ENCODE data around the gene VPS13D.
"Not testable (repeated sequence)": the region's sequence is repeated elsewhere in the genome, so short reads cannot be mapped to it uniquely, and the experiment has no call there.

Gene VPS13D

DNA sequence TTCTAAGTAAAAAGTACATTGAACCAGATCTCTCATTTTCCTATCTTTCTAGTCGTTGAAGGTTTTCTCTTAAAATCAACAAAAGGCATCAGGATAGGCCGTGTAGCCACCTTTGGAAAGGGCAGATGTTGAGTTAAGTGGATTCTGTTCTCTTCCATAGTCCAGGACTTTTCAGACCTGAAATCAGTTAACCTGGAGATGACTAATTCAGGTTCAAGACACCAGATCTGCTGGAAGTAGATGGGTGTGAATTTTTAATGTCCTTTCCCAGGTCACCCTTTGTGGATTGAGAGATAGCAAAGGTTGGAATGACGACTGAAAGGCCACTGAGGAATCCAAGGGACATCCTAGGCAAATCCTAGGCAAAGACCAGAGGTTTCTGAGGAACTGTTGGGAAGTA is 215.4 kb downstream of the VPS13D start:
- no peak for ATAC-seq

DNA sequence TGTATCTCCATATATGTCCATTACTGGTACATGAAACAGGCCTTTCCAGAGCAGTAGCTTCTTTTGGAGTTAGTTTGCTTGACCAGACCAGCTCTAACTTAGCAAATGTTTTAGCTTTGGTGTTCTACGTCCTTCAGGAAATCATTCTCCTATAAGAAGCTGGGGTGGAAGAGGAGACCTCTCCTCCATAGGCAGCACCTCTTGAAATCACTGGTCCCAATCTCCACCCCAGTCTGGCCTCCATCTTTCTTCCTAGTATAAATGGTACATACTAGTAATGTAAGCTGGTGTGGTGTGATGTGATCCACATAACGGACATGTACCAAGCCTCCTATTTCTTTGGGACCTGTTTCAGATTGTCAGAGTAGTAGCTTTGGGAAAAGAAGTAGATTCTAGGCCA is 216.8 kb downstream of the VPS13D start:
- Mint-ChIP-seq H3K36me3 (peaks cover 15% of the 10 kb centered on the region), H3K9me3 (no peaks in the 10 kb centered on the region), H3K27ac (no peak overlapping the region), H3K4me3 (no peak overlapping the region), H3K4me1 (peaks cover 56% of the 10 kb centered on the region)
- DNase-seq (ENCODE audit: low spot score in 2 of 2): no peak
- ATAC-seq: no peak

More for the DNA sequence above, 215.4 kb downstream of the VPS13D start:
- H3K4me1 Mint-ChIP-seq: peaks cover 60% of the 10 kb centered on the region
- no peak overlapping the region for H3K27ac Mint-ChIP-seq
- peaks cover 19% of the 10 kb centered on the region for H3K36me3 Mint-ChIP-seq
- H3K4me3 Mint-ChIP-seq: no peak overlapping the region
- no peaks in the 10 kb centered on the region for H3K9me3 Mint-ChIP-seq
- no peak for DNase-seq (ENCODE audit: low spot score in 2 of 2)

DNA sequence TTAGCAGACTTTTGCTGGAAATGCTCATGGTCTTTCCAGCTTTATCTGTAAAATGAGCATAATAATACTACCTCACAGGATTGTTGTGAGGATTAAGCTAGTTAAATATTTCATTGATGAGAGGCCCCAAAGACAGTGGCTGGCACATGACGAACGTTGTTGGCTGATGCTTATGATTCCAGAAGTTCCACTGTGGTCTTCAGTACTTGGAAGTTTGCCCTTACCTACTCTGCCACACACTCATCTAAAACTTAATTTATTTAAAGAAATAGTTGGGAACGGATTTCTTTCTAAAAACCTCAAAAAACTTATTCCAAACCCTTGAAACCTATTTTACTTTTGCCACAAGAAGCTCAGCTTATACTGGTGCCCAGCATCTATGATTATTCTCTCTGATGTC is 217.5 kb downstream of the VPS13D start:
- Mint-ChIP-seq H3K9me3 (no peaks in the 10 kb centered on the region), H3K27ac (no peak overlapping the region), H3K4me3 (no peak overlapping the region), H3K4me1 (peaks cover 56% of the 10 kb centered on the region), H3K36me3 (peaks cover 11% of the 10 kb centered on the region)
- DNase-seq (ENCODE audit: low spot score in 2 of 2) (no peak), ATAC-seq (no peak)

DNA sequence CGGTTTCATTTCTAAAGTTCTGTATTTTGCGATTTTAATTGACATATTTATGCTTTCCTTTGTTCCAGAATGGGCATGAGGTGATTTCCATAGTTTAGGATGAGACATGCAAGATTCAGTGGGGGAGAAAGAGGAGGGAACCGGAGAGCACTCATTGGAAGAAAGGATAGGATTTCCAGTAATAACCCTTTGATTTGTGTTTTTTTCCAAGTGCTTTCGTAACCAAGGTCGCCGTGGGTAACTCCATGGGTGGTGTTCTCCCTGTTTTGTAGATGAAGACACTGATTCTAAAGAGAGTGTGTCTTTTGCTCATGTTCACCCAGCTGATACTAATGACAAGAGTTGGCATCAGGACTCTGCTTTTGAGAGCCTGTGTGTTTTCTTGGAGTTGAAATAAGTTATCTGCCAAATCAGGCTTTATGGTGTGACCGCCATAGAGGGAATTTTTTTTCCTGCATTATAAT is 218.1 kb downstream of the VPS13D start:
- peaks cover 11% of the 10 kb centered on the region for H3K36me3 Mint-ChIP-seq
- no peak for DNase-seq (ENCODE audit: low spot score in 2 of 2)
- no peaks in the 10 kb centered on the region for H3K9me3 Mint-ChIP-seq
- H3K4me3 Mint-ChIP-seq: no peak overlapping the region
- H3K4me1 Mint-ChIP-seq: peaks cover 57% of the 10 kb centered on the region
- H3K27ac Mint-ChIP-seq: no peak overlapping the region
- no peak for ATAC-seq

DNA sequence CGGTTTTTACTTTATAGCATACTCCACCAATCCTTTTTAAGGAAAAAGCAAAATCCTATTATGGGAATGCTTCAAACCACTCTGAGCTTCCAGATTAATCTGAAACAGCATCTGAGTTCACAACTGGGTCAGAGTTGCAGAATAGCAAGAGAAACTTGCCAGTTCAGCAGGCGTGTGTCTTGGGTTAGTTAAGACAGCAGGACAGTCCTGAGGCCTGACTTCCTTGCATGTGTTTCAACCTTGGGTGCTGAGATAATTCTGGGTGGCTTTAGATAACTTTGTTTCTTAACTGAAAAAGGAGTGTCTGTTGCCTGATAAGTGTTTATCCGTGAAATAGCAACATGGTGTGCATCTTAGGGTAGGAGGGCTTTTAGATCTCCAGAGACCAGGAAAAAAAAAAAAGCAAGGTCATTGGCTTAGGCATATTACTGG is 218.9 kb downstream of the VPS13D start:
- ATAC-seq (no peak), DNase-seq (ENCODE audit: low spot score in 2 of 2) (no peak)
- H3K36me3 Mint-ChIP-seq: peaks cover 11% of the 10 kb centered on the region
- peaks cover 62% of the 10 kb centered on the region for H3K4me1 Mint-ChIP-seq
- peak overlapping the region; percentile 90 for H3K27ac Mint-ChIP-seq
- peak overlapping the region; percentile 57 for H3K4me3 Mint-ChIP-seq
- H3K9me3 Mint-ChIP-seq: no peaks in the 10 kb centered on the region

DNA sequence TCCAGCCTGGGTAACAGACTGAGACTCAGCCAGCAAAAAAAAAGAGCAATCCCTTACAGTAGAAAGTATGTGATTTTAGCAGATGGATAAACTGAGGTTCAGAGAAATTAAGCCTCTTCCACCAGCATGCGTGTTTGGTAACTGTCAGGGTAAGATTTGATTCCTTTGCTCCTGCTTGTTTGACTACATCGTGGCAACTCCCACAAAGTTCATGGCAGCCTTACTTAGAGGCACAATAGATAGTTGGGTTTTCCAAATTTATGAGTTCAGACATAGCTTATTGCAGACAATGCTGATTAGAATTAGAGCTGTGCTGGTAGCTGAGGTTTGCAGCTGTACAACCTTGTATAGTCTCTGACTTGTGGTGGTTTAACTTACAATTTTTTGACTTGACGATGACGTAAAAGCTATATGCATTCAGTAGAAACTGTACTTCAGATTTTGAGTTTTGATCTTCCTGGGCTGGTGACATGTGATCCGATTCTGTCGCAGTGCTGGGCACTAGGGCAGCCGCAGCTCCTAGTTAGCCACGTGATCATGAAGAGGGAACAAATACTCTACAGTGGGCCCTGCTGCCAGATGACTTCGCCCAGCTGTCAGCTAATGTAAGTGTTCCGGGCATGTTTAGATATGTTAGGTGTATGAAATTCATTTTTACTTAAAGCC is 220.4 kb downstream of the VPS13D start:
- ATAC-seq: no peak
- no peaks in the 10 kb centered on the region for H3K9me3 Mint-ChIP-seq
- H3K36me3 Mint-ChIP-seq: peaks cover 11% of the 10 kb centered on the region
- H3K4me3 Mint-ChIP-seq: peak overlapping the region; percentile 57
- peak overlapping the region; percentile 90 for H3K27ac Mint-ChIP-seq
- no peak for DNase-seq (ENCODE audit: low spot score in 2 of 2)
- H3K4me1 Mint-ChIP-seq: peaks cover 63% of the 10 kb centered on the region

DNA sequence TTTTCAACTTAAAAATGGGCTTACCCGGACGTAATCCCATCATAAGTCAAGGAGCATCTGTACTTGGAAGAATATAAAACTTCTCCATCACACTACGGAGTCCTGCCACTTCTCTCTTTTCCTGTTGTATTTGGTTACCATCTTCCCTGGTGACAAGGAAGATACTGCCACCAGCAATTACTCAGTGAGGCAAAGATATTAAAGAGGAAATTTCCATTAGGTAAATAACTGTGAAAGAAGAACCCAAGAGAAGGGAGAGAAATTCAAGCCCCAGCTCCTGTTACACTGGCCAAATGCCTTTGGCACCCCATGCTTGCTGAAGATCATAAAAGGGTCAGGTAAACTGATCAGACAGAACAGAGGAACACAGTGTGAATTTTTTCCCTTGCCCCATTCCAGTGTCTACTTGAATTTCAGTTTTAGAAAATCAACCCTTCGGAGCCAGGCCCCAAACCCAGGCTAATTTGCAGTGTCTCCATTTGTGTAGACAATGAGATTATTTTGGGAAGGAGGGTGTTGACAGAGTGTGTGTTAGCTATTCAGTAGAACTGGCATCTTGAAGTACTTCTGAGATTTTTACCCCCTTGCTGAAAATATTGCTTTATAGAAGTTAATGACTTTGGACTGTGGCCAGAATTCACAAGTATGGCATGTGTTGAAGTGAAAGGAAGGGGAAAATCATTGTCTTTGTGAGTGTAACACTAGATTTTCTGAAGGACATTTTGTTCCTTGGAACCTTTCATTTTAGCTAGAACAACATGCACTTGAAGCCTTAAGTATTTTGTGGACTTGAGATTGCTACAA is 221.1 kb downstream of the VPS13D start:
- no peaks in the 10 kb centered on the region for H3K9me3 Mint-ChIP-seq
- peak overlapping the region; percentile 90 for H3K27ac Mint-ChIP-seq
- H3K4me1 Mint-ChIP-seq: peaks cover 63% of the 10 kb centered on the region
- ATAC-seq (no peak), DNase-seq (ENCODE audit: low spot score in 2 of 2) (no peak)
- peaks cover 13% of the 10 kb centered on the region for H3K36me3 Mint-ChIP-seq
- no peak overlapping the region for H3K4me3 Mint-ChIP-seq

DNA sequence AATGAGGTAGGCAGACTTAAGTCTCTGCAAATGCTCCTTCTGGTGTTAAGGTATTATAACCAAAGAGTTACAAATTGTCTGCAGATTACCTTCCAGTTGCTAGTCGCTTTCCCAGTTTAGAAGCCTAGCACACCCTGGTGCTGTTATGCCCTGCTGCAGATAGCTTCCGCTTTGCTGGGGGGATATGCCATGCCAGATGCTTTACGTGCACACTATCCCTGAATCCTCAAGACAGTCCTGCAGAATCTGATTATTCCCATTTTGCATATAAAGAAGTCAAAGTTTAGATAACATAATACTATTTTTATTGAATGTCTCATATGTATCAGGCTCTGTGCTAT is 221.7 kb downstream of the VPS13D start:
- Mint-ChIP-seq H3K9me3 (no peaks in the 10 kb centered on the region), H3K27ac (no peak overlapping the region), H3K4me3 (no peak overlapping the region), H3K4me1 (peaks cover 61% of the 10 kb centered on the region), H3K36me3 (peaks cover 19% of the 10 kb centered on the region)
- DNase-seq (ENCODE audit: low spot score in 2 of 2) (no peak), ATAC-seq (no peak)

DNA sequence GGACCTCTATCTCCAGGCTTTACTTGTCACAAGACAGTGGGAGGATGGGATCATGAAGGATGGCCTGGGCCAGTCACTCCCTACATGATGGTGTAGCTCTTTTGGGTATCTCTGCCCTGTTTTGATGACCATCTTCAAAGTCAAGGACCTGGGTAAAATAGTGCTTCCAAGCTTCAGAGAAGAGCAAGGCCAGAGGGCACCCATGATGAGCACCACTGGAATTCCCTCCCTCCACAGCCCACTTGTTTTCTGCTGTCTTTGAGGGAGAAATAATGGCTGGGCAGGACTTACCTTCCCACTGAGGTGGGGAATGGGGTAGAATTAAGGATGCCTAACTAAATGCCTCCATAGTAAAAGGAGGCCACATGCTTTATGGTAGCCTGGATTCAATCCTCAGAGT is 222.4 kb downstream of the VPS13D start:
- ATAC-seq (no peak), DNase-seq (ENCODE audit: low spot score in 2 of 2) (no peak)
- peaks cover 62% of the 10 kb centered on the region for H3K4me1 Mint-ChIP-seq
- no peaks in the 10 kb centered on the region for H3K9me3 Mint-ChIP-seq
- no peak overlapping the region for H3K4me3 Mint-ChIP-seq
- H3K27ac Mint-ChIP-seq: peak overlapping the region; percentile 70
- H3K36me3 Mint-ChIP-seq: peaks cover 26% of the 10 kb centered on the region

DNA sequence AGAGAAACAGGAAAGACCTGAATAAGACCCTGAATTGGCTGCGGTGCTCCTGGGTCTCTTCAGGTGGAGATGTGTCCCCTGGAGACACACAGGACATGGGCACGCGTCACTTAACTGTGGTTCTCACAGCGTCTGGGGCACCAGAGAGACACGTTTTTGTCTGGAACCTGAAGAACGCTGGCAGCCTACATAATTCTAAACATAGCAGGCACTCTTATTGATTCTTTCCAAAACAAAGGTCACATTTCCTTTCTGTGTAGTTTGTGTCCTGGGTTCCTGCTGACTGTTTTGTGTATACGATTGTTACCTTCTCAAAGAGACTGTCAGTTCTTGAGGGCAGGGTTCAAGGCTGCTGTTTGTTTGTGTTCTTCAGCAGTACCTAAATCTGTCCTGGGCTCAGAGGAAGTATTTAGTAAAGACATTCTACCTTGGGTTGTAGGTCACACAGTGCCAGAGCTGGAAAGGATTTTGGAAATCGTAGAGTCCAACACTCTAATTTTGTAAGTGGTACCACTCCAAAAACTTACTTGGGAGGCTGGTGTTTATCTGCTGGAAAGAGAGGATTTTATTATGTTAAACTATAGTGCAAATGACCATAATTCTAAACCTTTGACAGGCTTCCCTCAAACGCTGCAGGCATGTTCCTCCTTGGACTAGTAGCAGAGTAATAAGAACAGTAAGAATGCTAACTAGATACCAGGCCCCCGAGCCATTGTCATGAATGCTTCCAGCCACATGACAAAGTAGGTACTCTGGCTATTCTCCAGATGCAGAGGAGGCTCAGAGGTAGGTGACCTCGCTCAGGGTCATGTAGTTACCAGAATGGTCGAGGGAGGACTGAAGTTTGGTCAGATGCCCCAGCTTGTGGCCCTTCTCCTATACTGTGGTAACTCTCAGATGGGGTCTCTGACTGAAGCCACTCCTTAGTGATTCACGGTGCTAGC is 223.8 kb downstream of the VPS13D start:
- ATAC-seq: no peak
- peaks cover 49% of the 10 kb centered on the region for H3K4me1 Mint-ChIP-seq
- H3K27ac Mint-ChIP-seq: peak overlapping the region; percentile 70
- peaks cover 27% of the 10 kb centered on the region for H3K36me3 Mint-ChIP-seq
- no peak for DNase-seq (ENCODE audit: low spot score in 2 of 2)
- no peaks in the 10 kb centered on the region for H3K9me3 Mint-ChIP-seq
- H3K4me3 Mint-ChIP-seq: peak overlapping the region; percentile 18

DNA sequence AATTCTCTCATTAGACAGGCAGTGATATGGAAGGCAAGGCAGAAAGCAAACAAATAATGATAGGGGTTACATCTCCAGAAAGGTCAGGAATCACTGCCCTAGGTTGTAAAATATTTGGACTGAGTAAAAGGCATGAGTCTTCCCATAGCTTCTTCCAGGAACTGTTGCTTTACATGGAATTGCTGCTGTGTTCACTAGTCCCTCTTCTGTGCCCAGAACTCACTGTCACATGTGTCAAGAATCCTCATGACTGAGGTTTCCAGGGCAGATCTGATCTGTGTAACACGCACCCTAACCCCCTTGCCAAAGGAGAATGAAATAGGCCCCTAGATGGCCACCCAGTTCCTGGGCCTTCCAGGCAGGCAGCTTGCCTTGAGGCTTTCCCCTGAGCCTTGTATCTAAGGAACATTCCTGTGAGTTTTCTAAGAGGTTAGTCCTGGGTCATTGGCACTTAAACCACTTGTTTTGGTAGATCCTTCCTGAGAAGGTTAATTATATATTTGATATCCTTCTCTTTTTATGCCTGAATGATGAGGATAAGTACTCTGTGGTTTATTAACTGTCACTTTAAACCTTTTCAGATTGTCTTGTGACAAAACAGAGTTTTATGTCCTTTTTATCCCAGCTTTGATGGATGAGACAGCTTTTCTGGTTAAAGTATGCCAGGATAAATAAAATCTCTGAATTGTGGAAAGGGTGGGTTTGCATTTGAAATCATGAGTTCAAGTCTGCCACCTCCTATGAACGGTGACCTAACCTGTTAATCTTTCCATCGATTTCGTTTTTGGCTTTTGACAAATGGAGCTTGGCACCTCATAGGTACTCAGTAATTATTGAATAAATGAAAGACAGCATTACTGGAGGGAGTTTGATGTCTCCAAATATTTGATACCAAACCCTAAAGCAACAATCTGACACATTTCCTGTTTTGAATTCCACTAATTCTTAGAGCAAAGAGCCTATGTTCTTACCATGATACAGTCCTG is 224.9 kb downstream of the VPS13D start:
- ATAC-seq (no peak), DNase-seq (ENCODE audit: low spot score in 2 of 2) (no peak)
- Mint-ChIP-seq H3K4me3 (no peak overlapping the region), H3K4me1 (peaks cover 39% of the 10 kb centered on the region), H3K27ac (peak overlapping the region; percentile 70), H3K9me3 (no peaks in the 10 kb centered on the region), H3K36me3 (peaks cover 24% of the 10 kb centered on the region)

DNA sequence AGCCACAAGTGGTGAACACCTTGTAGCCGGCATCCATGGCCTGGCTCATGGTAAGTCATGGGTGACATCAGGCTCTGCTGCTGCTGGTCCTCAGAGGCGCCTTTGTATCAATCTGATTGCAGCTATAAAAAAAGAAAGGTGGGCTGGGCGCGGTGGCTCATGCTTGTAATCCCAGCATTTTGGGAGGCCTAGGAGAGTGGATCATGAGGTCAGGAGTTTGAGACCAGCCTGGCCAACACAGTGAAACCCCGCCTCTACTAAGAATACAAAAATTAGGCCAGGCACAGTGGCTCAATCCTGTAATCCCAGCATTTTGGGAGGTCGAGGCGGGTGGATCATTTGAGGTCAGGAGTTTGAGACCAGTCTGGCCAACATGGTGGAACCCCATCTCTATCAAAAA is 226.3 kb downstream of the VPS13D start:
- H3K27ac Mint-ChIP-seq; DNase-seq (ENCODE audit: low spot score in 2 of 2); ATAC-seq; H3K9me3 Mint-ChIP-seq; H3K4me3 Mint-ChIP-seq: not testable (repeated sequence)
- H3K4me1 Mint-ChIP-seq: peaks cover 29% of the 10 kb centered on the region
- peaks cover 32% of the 10 kb centered on the region for H3K36me3 Mint-ChIP-seq

DNA sequence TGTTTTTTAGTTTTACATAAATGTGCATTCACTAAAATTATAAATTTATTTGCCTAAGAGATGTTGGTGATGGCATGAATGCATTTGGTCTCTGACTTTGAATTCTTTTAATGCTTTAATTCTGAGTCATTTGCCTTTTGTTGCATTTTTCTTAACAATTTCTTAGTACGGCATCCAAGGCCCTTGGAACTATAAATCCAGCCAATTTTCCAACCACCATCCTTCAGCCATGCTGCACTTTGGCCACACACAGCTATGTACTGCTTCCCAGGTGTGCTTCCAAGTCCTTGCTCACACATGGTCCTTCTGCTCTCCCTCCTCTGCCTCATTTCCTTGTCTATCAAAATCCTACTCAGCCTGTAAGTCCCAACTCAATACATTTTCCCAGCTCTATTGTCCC is 227.1 kb downstream of the VPS13D start:
- DNase-seq (ENCODE audit: low spot score in 2 of 2): no peak
- Mint-ChIP-seq H3K4me1 (peaks cover 30% of the 10 kb centered on the region), H3K9me3 (no peaks in the 10 kb centered on the region), H3K27ac (no peak overlapping the region), H3K4me3 (no peak overlapping the region), H3K36me3 (peaks cover 33% of the 10 kb centered on the region)
- ATAC-seq: no peak

DNA sequence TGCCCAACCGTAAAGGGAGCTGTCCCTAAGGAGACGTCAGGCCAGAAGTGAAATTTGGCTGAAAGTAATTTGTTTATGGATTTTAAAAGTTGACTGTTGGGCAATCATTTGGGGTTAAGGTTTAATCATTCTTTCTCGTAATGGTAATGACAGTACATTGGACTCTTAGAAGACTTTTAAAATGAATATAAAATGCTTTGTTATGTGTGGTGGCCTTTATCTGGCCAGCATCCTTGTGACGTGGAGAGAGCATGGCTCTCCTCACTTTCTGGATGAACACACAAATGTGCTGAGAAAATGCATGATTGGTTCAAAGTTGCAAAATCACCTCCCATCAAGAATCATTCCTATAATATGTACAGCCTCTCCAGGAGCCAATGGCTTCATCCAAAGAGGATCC is 227.9 kb downstream of the VPS13D start:
- Mint-ChIP-seq H3K9me3 (no peaks in the 10 kb centered on the region), H3K4me3 (no peak overlapping the region), H3K4me1 (peaks cover 30% of the 10 kb centered on the region), H3K36me3 (peaks cover 33% of the 10 kb centered on the region), H3K27ac (no peak overlapping the region)
- ATAC-seq: no peak
- DNase-seq (ENCODE audit: low spot score in 2 of 2): no peak

All from stimulated activated effector memory CD8-positive, alpha-beta T cell treated with anti-CD3 and anti-CD28 coated beads, Interleukin-12 subunit alpha, Interleukin-12 subunit beta, amount 100 ng/mL, for 72 hours (primary cell).